ENCODE data around the gene SMURF1.

The SMURF1 gene

GRCh38 chr7:99131290-99131689, 12.6 kb downstream of the SMURF1 start:
- TF ChIP-seq REST (IDR thresholded peaks at IDR 0.05; ENCODE audit: insufficient read depth in 1 of 2, low read depth in 2 of 2, low read length in 2 of 2) (no peak), SIN3A (IDR thresholded peaks at IDR 0.05; ENCODE audit: borderline replicate concordance, insufficient read depth, low read length) (no peak), TAF1 (IDR thresholded peaks at IDR 0.05; ENCODE audit: borderline replicate concordance, insufficient read depth, low read length) (no peak), POLR2AphosphoS5 (IDR thresholded peaks at IDR 0.05; ENCODE audit: low read depth, low read length) (no peak), FOXP2 (optimal IDR thresholded peaks at IDR 0.05; ENCODE audit: borderline replicate concordance, extremely low read depth, extremely low read length, insufficient read depth) (no peak)

GRCh38 chr7:99129536-99129935, 14.4 kb downstream of the SMURF1 start:
- TF ChIP-seq REST (IDR thresholded peaks at IDR 0.05; ENCODE audit: insufficient read depth in 1 of 2, low read depth in 2 of 2, low read length in 2 of 2): no peak
- no peak for TF ChIP-seq TAF1 (IDR thresholded peaks at IDR 0.05; ENCODE audit: borderline replicate concordance, insufficient read depth, low read length)
- no peak for TF ChIP-seq POLR2AphosphoS5 (IDR thresholded peaks at IDR 0.05; ENCODE audit: low read depth, low read length)
- TF ChIP-seq SIN3A (IDR thresholded peaks at IDR 0.05; ENCODE audit: borderline replicate concordance, insufficient read depth, low read length): no peak
- no peak for TF ChIP-seq FOXP2 (optimal IDR thresholded peaks at IDR 0.05; ENCODE audit: borderline replicate concordance, extremely low read depth, extremely low read length, insufficient read depth)

- TF ChIP-seq SIN3A (IDR thresholded peaks at IDR 0.05; ENCODE audit: borderline replicate concordance, insufficient read depth, low read length) (no peak), REST (IDR thresholded peaks at IDR 0.05; ENCODE audit: insufficient read depth in 1 of 2, low read depth in 2 of 2, low read length in 2 of 2) (no peak), POLR2AphosphoS5 (IDR thresholded peaks at IDR 0.05; ENCODE audit: low read depth, low read length) (no peak), TAF1 (IDR thresholded peaks at IDR 0.05; ENCODE audit: borderline replicate concordance, insufficient read depth, low read length) (no peak), FOXP2 (optimal IDR thresholded peaks at IDR 0.05; ENCODE audit: borderline replicate concordance, extremely low read depth, extremely low read length, insufficient read depth) (no peak)
Observed at GRCh38 chr7:99129001-99129400, 14.9 kb downstream of the SMURF1 start.

- TF ChIP-seq SIN3A (IDR thresholded peaks at IDR 0.05; ENCODE audit: borderline replicate concordance, insufficient read depth, low read length) (no peak), REST (IDR thresholded peaks at IDR 0.05; ENCODE audit: insufficient read depth in 1 of 2, low read depth in 2 of 2, low read length in 2 of 2) (no peak), POLR2AphosphoS5 (IDR thresholded peaks at IDR 0.05; ENCODE audit: low read depth, low read length) (no peak), FOXP2 (optimal IDR thresholded peaks at IDR 0.05; ENCODE audit: borderline replicate concordance, extremely low read depth, extremely low read length, insufficient read depth) (no peak), TAF1 (IDR thresholded peaks at IDR 0.05; ENCODE audit: borderline replicate concordance, insufficient read depth, low read length) (no peak)
Observed at GRCh38 chr7:99128076-99128950, 15.6 kb downstream of the SMURF1 start.

Measured in PFSK-1 (cell line).